Measurements from ENCODE around the gene TSHZ2.

TSHZ2 gene

DNA sequence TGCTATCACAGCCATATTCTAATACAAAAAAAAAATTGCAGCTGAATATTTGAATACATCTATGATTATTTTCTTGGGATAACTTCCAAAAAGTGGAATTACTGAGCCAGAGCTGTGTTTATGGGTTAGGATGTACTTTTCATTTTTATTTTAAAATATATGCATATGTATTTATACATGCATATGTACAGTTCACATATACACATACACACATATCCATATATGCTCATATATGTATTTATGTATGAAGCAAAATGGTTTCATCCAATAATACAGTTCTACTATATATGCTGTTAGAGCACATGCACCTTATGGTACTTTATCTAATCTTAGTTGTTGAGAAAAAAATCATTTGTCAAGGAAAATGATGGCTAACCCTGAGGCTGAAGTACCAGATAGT, 54.9 kb downstream of the TSHZ2 start:
- DNase-seq (ENCODE audit: low read depth in 2 of 2): no peak

DNA sequence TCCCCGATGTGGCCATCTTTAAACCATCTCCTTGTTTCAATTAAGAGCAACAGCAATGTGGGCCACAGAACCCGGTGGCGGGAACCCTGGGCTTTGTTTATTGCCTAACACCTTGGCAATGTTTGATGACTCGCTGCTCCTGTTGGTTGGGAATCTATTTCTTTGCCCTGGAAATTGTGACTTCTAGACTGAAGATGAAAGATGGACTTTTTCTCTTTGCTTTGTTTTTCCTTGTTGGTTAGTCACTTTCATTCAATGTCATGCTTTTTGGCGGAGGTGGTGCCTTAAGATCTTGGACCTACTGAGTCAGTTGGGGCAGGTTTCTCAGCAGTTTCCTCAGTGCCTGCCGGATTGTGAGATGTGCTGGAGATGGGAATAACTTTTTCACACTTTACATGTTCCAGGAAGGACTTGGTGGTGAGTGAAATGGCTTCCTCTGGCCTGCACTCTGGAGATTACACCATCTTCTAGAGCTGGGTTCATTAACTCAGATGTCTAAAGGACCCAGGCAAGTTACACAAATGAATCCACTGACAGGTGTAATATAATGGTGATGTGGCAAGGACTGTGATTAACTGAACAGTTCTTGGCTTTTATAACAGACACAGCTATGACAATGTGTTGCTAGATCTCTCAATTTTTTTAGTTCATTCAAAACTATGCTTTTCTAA, 56.3 kb downstream of the TSHZ2 start:
- DNase-seq (ENCODE audit: low read depth in 2 of 2): no peak

DNA sequence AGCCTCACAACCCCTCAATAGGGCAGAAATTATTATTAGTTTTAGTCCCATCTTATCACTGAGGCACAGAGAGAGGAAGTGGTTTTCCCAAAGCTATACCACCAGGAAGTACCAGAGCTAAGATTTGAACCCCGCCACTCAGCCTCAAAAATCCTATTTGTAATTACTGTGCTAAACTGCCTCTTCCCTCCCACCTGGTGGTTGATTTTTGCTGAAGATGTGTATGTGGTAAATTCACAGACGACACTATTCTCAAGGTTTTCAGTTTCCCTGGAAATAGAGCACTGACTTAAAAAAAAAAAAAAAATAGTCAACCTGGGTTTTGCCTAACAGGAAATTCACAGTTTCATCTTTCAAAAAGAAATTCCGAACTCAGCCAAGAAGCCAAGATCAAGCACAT, 57.9 kb downstream of the TSHZ2 start:
- DNase-seq (ENCODE audit: low read depth in 2 of 2): no peak

DNA sequence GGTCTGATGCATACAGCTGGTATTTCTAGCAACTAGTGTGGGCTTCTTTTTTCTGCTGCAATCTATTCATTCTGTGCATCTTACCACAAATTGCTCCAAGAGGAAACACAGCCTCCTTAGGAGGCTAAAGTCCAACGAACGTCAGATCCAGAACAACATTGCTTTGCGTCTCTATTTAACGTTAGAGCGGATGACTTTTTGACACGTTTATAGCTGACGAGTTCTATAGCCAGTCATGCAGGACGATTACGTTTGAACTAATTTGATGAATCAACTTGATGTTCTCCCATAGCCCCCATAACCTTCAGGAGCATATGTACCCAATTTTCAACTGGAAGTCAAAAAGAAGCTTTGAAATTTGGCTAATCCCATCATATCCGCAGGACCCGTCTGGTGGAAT, 59.9 kb downstream of the TSHZ2 start:
- DNase-seq (ENCODE audit: low read depth in 2 of 2): no peak

DNA sequence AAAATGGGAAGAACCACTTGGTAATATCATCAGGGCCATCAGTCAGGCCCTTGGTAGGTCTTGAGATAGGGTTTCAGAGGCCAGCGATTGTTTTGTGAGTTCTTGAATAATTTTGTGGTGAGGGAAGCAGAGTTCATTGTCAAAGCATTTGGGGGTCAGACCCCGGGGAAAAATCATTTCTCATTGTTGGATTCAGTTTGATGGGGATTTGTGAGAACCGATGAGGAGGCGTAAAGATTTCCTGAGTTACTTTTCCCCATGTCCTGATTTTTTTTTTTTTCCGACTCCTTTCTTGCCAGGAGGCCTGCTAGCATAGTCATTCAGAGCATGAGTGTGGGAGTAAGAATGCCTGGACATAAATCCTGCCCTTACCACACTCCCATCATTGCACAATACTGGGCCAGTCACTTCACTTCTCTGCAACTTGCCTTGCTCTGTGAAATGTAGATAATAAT, 60.3 kb downstream of the TSHZ2 start:
- no peak for DNase-seq (ENCODE audit: low read depth in 2 of 2)

DNA sequence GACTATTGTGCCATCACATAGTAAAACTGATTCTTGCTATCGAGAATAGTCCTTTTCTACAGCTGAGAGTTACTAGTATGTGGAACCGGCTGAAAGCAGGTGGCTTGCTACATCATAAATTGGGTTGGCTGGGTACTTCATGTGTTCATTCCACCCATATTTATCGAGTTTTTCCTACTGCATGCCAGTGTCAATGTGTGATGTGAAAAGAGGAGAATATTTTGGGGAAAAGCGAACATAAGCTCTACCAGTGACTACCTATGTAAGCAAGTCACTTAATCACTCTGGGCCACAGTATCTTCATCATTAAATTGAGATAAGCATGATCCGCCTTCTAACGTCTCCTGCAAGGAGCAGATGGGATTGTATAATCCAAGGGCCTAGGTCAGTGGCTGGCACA, 61.0 kb downstream of the TSHZ2 start:
- DNase-seq (ENCODE audit: low read depth in 2 of 2): no peak

DNA sequence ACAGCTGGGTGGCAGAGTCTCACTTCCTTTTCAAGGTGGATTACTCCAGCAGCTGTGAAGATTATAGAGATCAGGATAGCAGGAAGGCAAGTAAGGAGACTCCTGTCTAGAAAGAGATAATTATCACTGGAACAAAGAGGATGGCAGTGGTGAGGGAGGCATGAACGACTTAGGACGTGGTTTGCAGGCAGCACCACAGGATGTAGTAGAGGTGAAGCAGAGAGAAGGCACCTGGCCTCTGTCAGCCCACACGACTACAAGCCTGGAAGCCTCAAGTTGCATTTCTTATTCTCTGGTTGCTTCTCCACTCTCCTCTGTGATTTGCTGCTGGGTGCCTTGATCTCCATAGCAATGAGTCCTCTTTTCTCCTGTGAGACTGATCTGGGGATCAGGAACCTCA, 62.7 kb downstream of the TSHZ2 start:
- no peak for DNase-seq (ENCODE audit: low read depth in 2 of 2)

DNA sequence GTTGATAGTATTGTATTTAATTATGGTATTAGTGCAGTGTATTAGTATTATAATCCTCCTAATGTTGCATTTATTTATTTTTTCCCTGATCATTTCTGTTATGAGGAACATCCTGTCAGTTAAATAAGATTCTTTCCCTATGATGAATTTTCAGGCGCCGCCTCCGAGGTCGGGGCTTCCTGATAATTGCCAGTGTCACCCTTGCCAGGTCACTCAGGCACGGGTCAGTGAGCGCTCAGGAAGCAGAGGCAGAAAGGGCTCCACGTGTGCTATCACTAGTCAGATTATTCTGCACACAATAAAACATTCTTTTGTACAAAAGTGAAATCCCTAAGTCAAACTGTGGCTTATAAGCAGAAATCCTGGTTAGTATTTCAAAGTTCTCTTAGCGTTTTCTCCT, 64.8 kb downstream of the TSHZ2 start:
- DNase-seq (ENCODE audit: low read depth in 2 of 2): no peak

DNA sequence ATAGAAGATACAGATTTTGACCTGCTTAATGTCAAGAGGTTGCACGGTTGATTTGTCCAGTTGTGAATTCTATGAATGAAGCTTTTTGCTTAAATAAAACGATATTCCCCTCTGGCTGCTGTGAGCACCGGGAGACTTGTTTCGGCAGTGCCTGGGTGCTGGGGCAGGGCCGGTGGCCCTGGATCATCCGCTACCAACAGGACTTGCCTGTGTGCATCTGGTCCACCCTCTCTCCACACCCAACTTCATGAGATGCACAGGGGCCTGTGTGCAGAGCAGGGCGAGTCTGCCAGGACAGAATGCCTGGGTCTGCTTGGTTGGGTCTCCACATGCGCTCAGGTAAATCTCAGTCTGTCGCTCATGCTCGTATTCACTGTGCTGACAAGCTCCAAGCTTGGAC, 65.5 kb downstream of the TSHZ2 start:
- DNase-seq (ENCODE audit: low read depth in 2 of 2): no peak

DNA sequence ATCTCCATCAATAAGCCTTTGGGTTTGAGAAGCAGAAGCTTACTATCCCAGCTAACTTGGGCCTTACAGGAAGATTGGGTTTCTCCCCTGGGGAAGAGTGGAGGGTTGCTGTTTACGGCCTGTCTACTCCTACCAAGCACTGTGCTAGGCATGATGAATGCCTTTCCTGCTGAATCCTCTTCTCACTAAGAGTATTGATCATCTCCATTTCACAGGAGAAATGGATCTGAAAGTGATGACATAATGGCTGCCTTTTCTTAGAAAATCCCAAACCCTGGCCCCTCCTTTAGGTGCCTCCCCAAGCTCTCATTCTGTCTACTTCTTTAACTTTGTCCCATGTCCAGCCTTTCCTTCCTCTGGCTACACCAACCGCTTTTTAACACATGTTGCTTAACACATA, 66.1 kb downstream of the TSHZ2 start:
- no peak for DNase-seq (ENCODE audit: low read depth in 2 of 2)

DNA sequence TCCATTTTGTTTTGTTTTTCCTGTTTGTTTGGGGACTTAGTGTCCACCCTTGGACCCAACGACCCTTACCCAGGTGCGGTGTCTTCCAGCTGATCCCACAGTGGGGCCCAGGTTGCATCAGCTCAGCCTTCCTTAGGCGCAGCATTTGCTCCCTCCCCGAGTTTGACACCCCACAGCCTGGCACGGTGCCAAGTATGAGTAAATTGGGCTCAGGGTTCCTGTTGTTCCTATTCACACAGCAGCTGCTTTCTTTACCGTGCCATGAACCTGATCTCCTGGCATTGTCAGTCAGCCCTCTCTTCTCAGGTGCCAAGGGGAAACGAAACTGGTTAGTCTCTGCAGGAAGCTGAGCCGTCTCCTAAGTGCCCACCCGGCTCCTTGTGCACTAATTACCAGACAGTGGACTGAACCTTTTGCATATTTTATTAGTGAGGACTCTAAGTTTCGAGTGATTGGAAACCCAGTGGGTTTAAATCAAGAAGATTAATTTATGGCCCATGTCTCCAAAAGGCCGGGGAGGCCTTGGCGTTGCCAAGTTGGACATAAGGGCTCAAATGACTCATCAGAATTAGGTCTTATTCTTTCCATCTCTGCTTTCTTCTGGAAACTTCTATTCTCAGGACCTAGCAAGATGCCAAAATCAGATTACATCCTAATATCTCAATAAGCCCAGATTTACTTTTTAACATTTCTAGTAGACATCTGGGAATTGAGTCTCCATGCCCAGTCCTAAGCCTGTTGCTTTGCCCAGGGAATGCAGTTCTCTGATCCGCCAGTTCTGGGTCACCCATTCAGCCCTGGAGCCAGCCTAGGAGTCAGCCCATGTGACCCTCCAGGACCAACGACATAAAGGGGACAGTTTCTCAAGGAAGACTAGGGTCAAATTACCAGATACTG, 68.8 kb downstream of the TSHZ2 start:
- DNase-seq (ENCODE audit: low read depth in 2 of 2): no peak

DNA sequence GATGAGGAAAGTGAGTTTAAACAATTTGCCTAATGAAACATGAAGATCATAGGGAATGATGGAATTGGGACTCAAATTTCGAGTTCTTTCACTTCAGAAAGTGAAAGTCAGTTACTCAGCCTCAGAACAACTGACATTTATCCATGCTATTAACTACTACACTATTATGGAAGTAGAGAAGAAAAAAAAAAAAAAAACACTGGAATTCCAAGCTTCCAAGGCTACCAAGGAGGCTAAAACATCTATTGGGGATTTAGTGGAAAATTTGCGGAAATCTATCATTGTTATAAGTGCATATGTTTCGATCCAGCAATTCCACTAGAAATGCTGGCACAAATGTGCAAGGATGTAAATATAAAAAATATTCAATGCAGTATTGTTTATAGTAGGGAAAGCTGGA, 70.4 kb downstream of the TSHZ2 start:
- DNase-seq (ENCODE audit: low read depth in 2 of 2): no peak

DNA sequence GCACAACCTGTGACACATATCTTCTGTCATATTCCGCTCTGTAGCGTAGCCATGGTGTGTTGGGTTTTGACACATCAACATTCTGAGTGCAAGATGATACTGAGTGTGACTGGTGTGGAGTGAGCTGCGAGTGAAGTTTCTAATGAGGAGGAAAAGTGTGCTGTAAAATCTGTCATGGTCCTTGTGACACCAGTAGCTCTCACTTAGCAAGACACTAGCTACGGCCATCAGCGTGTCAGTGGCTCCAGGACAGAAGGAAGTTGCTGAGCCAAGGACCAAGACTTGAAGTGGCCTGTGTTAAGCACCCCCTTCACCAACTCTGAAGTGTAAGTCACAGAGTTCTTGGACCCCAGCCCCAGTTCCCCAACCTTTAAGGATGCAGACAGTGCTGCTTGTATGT, 72.1 kb downstream of the TSHZ2 start:
- DNase-seq (ENCODE audit: low read depth in 2 of 2): no peak

DNA sequence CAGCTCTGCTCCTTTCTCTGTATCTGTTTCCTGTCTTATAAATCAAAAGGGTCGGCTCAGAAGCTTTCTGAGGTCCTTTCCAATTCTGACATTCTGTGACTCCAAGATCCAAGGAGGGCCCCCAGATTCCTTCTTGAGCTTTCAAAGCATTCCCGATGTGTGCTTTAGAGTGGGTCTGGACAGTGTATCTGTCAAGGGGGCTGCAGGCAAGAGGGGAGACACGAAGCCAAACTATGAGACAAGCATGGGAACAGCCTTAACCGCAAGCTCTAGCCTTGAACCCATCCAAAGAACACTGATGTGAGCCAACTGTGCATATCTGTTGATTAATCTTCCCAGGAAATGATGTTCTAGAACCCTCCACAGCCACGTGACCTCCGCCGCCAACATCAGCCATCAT, 73.8 kb downstream of the TSHZ2 start:
- no peak for DNase-seq (ENCODE audit: low read depth in 2 of 2)

DNA sequence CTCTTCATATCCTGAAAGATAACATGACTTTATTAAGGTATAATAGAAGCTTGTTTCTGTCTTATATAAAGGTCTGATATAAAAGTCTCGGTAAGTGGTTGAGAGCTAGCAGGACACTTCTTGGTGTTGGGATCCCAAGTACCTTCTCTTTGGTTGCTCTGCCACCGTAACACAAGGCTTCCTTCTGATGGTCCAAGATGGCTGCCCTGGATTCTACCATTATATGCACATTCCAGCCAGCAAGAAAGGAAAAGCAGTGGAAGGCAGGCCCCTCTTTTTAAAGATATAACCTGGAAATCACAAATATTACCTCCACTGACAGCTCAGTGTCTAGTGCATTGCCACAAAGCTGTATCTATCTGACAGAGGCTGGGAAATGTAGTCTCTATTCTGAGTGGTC, 75.0 kb downstream of the TSHZ2 start:
- no peak for DNase-seq (ENCODE audit: low read depth in 2 of 2)

DNA sequence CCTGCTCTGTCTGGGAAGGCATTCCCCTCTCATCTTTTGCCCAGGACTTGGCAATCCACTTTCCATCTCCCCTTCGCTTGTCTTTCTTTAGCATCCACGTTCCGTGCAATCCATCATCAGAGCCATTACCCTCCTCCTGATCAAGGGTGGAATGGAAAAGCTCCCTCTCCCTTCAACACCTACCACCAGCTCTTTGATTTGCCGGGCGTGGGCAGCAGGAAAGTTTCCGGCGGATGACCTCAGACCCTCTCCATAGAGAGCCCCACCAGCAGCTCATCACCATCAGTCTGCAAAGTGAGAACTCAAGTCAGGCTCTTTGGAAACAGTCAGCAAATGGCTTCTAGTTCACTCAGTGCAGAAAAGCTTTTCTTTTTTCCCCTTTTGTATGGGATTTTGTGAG, 76.2 kb downstream of the TSHZ2 start:
- no peak for DNase-seq (ENCODE audit: low read depth in 2 of 2)

DNA sequence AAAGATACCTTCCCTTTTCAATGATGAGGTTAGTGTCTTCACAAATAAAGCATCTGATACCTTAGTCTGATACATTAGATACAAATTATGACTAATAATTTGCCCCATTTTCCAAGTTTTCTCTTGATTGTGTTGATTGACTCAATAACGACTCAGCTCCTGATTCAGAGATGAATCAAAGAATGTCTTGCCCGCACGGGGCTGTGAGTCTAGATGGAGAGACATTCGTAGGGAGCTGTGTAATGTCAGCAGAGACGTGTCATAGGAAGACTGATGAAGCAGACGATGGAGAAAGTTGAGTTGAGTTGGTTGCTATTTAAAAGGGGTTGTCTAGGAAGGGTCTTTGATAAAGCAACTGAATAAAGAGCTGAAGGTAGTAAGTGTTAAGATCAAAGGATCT, 78.2 kb downstream of the TSHZ2 start:
- DNase-seq (ENCODE audit: low read depth in 2 of 2): no peak

DNA sequence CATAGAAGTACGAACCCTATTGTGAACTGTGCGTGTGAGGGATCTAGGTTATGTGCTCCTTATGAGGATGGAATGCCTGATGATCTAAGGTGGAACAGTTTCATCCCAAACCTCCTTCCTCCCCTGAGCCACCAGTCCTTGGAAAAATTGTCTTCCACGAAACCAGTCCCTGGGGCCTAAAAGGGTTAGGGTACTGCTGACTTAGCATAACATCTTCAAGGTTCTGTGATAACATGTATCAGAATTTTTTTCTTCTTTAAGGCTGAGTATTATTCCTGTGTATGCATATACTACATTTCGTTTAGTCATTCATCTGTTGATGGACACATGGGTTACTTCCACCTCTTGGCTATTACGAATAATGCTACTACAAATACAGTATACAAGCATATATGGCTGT, 80.2 kb downstream of the TSHZ2 start:
- DNase-seq (ENCODE audit: low read depth in 2 of 2): no peak

DNA sequence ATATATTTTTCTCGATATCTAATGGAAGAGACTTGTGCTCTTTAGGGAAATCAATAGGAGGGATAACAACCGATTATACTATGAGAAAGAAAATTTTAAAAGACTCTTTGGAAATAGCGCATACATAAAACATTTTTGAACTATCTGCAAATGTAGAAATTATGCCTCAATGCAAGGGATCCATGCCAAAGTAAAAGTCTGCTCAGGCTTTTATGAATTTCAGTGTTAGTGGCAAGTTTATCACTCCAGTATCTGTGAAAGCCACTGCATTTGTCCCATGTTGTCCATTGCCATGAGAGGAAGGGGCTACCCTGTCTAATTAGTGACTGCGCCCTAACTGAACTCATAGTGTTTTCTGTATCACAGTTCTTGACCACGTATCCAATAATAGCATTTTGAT, 81.4 kb downstream of the TSHZ2 start:
- DNase-seq (ENCODE audit: low read depth in 2 of 2): no peak

DNA sequence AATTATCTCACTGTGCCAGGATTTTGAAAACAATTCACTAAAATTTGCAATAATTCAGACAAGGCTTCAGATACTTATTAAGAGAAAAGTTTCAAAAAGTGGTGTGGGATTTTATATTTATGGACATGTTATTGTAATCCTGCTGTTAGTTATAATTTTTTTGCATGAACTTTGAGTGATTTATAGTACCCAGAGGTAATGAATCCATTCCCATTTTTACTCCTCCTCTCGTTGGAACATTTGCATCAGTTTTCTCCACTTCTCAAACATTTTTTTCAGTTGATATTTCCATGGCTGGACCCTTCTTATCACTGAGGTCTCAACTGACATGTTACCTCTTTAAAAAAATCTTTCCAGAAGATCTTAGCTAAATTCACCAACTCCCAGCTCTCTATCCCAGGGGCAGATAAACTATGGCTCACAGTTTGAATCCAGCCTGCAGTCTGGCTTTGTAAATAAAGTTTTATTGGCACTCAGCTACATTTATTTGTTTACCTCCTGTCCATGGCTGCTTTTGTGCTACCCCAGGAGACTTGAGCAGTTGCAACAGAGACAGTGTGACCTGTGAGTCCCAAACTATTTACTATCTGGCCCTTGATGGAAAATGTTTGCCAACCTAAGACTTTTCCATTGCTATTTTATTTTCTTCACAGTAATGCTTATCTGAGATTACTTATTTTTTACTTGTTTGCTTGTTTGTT, 83.4 kb downstream of the TSHZ2 start:
- no peak for DNase-seq (ENCODE audit: low read depth in 2 of 2)

DNA sequence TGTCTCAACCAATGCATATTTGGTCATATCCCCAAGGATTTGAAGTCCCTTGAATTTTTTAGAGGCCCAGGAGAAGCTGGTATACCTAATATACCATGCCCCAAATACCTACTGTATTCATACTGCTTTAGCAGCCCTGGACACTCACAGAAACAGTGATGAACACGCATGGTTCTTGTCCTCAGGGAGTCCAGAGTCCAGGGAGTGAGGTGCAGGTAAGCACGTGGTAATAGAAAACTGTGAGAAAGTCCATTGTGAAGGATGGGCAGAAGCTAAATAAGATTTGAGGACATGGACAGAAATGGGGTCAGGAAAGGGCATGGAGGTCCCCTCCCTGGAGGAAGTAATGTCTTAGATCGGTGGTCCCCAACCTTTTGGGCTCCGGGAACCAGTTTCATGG, 85.4 kb downstream of the TSHZ2 start:
- no peak for DNase-seq (ENCODE audit: low read depth in 2 of 2)

DNA sequence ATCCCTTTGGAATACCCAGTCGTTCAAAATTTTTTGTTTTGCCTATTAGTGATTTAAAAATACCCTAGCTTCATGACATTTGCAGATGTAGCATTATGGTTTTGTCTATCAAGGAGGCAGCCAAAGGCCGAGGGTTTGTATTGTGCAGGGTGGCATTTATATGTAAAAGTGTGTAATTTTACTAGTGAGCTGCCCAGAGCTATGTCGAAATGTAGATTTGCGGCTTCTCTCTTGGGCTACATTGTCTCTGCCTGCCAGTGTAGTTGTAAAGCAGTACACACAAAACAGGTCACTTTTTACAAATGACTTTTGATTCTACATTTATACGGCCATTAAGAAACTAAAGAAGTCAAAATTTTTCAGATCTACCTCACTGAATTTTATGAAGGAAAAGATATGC, 87.7 kb downstream of the TSHZ2 start:
- no peak for DNase-seq (ENCODE audit: low read depth in 2 of 2)
